HG02642 (cell line): ENCODE results near the gene AREG.

Experiments used
- ATAC-seq: cut with Tn5 transposase; IDR thresholded peaks from one replicate; pipeline ENCODE4 v1.9.1; 2021; ENCODE audit warnings: mild to moderate bottlenecking; ENCODE audit not compliant: unreplicated experiment, poor library complexity

AREG gene

DNA sequence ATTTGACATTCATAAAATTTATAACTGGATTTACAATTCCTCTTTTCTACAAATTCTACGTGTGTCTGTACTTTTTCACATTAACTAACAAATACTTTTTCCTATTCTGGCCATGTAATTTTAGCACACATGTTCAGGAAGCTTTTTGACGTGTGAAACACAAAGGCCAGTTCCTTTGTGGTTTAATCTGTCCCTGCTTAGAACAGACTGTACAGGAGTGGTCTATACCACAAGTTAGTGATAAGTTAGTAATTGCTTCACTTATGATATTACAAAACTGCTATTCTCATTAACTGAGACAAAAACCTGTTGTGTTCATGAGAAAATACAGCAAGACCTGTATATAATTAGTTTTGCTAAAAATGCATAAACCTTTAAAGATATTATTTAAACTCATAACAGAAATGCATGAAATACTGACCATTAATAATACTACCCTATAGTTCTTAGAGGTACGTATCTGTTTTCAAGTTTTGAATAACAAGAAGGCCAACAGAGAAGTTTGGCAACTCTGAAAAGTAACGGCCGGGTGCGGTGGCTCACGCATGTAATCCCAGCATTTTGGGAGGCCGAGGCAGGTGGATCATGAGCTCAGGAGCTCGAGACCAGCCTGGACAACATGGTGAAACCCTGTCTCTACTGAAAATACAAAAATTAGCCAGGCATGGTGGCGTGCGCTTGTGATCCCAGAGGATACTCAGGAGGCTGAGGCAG lies 13.7 kb upstream of the AREG start:
- peak; percentile 80 for ATAC-seq

DNA sequence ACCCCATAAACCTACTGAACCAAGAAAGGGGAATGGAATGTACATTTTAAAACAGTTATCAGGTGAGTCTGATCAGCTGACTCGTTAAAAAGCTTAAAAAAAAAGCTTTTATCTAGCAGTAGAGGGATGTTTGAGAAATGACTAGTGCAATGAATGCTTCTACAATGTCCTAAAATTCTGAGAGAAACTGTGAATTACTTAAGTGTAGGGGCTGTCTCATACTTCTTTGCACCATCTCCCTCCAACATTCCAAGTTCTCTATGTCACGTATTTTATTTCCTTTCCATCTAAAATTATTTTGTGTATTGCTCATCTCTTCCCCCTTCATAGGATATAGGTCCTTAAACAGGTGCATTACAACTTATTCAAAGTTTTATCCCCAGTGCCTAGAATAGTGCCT lies 11.9 kb upstream of the AREG start:
- no peak for ATAC-seq

DNA sequence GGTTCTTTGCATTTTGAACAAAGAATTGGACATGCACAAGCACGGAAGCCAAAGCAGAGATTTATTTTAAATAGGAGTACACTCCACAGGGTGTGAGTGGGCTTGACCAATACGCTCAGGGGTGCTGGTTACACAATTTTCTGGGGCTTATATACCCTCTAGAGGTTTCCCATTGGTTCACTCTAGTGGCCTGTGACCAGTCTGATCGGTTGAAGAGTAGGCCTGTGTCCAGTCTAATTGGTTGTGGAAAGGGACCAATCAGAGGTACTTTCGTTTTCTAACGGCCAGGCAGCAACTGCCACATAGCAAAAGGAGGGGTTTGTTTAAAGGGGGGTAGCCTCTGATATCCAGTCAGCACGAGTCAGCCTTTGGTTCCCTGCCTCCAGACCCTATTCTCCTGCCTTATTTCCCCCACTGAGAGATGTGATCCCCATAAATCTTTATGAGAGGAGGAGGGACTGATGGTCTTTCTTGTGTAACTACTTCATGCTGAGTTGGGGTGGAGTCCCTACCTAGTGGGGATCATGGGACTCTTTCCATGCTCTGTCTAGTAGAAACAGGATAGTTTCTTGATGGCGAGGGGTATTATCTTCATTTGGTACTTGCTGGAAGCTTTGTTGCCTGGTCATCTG lies 11.3 kb upstream of the AREG start:
- ATAC-seq, result no peak

DNA sequence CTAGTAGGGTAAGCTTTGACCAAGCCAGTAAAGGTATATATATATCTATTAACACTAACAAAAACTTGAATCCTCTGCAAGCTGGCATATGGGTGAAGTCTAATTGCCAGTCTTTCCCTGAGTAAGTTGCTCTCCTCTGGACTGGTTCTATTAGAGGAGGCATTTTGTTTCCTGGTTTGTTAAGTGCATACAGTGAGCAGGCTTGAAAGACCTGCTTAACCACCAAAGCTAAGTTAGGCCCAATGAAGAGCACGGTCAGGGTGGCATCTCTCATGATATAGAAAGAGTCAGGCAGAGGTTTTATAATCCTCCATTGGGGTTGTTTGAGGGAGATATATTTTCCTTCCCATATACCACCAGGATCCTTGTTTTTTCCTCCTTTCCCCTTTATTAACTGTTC lies 9.6 kb upstream of the AREG start:
- ATAC-seq, result no peak

DNA sequence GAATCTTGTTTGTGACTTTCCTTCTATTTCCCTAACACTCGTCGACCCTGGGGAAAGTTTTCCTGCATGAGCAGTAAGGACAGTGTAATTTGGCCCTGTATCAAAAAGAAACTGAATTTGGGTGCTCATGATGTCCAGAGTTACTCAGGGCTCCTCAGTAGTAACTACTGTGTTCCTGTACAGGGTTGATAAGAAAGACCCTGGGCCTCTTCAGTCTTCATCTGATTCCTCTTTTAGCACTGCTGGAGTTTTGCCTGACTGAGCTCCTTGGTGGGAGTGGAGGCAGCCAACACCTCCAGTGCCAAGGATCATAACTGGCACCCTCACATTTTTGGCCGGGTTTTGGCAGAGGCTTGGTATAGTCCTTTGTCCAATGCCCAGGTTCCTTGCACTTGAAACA lies 7.1 kb upstream of the AREG start:
- no peak for ATAC-seq

DNA sequence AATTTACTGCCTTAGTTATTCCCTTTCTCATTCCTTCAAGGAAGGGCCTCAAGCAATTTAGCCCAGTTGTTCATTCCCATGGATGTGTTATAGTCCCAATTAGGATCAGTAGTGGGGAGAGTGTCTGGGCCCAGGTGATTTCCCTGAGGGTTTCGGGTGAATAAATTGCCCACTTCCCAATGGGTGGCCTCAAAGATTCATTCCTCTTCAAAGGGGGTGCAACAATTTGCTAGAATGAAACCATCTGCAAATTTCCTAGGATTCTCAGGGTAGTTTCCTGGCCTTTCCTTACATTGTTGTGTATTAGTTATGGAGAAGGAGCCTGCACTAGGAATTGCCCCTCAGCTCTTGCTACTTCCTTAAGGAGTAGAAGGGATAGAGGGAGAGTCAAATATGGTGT lies 6.3 kb upstream of the AREG start:
- no peak for ATAC-seq

DNA sequence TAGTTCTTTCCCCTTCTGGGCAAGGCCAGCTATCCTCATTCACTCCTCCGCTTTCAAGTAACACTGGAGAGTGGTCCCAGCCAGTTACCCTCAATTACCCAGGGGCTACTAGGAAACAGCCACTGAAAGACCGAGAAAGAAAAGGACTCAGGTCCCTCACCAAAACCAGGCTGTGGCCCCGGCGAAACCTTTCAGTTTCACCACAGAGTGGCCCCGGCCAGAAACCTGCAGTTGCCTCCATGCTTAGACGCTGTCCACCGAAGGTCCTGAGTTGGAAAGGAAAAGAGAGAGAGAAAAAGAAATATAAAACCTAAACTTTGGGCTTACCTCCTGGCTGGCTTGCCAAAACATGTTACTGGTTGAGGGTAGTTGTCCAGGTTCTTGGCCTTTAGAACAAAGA lies 5.0 kb upstream of the AREG start:
- no peak for ATAC-seq

DNA sequence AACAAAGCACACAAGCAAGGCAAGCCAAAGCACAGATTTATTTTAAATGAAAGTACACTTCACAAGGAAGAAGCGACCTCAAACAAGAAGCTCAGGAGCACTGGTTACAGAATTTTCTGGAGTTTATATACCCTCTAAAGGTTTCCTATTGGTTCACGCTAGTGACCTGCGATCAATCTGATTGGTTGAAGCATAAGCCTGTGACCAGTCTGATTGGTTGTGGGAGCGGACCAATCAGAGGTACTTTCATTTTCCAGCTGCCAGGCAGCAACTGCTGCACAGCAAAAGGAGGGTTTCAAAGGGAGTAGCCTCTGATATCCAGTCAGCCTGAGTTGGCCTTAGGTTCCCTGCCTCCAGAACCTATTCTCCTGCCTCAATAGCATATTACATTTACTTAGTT lies 4.6 kb upstream of the AREG start:
- ATAC-seq, result no peak

DNA sequence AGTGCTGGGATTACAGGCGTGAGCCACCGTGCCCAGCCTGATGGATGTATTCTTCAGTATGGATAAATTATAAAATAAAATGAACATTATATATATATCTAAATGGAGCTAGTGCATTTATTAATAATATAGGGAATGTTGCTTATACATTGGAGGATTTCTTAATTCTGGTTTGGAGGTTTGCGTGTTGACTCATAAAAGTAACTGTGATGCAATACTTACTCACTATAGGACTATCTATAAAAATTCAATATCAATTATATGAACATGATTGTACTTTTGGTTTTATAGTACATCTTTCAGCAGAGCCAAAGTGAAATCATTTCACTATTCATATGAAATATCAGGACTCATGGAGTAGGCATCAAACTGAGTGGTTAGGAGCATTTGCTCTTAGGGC lies 3.2 kb upstream of the AREG start:
- ATAC-seq, result no peak

DNA sequence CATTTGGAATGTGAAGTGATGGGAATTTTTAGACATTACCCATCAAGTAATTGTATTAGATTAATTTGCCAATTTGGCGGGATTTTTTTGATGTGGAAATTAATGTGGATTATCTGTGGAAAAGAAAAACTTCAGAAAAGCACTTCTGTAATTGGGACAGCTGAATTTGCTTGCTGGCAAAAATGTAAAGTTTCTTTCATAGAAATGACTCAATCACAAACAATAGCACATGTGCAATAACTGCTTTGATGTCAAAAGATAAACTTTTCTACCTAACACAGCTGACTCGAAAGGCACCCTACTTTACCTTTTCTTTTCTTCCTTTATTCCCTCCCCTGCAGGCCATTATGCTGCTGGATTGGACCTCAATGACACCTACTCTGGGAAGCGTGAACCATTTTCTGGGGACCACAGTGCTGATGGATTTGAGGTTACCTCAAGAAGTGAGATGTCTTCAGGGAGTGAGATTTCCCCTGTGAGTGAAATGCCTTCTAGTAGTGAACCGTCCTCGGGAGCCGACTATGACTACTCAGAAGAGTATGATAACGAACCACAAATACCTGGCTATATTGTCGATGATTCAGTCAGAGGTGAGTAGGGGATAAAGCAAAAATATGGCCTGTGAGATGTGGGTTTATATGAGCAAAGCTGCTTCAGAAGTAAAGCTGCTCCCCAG lies 1.4 kb downstream of the AREG start:
- no peak for ATAC-seq

DNA sequence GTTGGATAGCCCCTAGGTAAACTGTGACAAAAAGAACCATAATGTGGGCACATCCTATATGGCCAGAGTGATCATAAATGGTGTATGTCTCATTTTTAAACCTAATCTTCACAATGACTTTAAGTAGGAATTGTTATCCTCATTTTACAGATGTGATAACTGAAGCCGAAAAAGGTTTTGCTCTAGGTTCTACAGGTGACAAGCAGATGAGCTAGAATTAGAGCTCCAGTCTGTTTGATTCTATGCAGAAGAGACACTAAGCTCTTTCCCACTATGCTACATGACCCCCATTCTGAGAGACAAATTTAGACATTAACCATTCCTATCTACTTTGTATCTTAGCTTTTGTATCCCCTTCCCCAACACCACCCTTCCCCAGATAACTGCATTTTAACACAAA lies 2.0 kb downstream of the AREG start:
- no peak for ATAC-seq

DNA sequence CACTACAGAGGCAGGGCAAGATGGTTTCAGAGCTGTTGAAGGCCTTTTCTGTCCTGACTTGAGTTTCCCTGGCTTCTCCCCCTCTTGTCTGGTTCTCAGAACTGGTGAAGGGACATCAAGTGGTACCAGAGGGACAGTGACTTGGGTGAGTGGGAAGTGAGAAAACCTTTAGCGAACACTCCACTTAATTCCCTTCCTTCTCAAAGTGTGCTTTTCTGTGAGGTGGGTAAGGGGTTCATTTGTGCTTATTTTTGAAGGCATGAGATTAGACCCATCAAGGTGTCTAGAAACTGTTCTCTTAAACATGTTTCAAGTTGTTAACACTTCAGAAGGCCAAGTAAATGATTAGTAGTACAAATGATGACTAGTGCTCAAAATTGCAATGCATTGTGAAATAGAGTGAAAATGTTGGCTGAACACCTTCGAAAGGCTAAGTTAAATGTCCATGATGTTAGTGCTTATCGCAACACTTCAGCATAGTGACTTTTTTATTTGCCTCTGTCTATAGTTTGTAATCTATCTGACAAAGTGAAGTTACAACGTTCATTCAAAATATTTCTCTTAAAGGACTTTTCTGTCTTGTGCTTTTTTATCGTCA lies 2.8 kb downstream of the AREG start:
- no peak for ATAC-seq

DNA sequence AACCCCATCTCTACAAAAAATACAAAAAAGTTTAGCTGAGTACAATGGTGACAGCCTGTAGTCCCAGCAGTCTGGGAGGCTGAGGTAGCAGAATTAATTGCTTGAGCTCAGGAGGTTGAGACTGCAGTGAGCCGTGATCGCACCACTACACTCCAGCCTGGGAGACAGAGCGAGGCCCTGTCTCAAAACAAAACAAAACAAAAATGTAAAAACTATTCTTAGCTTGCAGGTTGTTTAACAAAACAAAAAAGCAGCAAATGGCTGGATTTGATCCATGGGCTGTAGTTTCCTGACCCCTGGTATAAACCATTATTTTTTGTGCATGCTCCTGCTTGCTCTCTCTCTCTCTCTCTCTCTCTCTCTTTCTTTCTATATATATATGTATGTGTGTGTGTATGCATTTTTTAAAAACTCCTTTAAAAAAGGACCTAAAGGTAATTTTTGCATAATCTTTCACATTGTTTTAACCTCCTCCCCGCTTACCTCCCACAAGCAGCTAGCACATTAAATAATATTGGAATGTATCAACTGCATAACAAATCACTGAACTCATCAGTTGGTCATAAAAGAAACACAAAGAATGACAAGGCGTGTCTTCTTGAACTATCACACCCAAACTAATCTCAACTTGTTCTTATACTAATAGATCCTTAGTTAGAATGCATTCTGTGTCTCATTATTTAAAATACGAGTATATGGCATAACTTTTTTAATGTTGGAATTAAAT lies 4.8 kb downstream of the AREG start:
- ATAC-seq, result no peak

DNA sequence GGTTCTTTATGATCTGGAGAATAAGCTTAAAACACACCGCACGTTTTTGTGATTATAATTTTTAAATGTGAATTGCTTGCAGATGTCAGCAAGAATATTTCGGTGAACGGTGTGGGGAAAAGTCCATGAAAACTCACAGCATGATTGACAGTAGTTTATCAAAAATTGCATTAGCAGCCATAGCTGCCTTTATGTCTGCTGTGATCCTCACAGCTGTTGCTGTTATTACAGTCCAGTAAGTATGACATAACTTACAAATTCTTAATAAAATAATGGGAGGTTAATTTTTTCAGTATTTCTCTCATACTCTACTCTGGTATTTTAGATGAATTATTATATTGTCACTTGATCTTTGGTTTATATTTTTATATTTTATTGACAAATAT lies 5.4 kb downstream of the AREG start:
- no peak for ATAC-seq

DNA sequence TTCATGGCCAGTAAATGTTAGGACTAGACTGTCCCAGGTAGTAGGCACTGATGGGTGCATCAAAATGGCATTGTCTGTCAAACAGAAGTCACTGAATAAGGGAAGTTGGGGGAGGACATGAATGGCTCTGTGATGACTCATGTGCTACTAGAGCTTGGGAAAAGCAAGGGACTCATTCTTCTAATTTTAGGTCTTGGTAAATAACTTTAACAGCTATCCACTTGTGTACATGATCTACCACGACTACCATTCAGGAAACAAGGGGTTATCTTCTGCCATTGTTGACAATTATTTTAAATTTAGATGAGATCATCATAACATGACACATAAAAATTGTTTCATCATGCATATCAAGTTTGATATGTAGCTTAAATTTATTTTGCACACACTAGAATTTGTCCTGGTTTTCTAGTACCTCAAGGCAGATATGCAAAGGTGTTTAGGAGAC lies 6.3 kb downstream of the AREG start:
- ATAC-seq, result no peak

DNA sequence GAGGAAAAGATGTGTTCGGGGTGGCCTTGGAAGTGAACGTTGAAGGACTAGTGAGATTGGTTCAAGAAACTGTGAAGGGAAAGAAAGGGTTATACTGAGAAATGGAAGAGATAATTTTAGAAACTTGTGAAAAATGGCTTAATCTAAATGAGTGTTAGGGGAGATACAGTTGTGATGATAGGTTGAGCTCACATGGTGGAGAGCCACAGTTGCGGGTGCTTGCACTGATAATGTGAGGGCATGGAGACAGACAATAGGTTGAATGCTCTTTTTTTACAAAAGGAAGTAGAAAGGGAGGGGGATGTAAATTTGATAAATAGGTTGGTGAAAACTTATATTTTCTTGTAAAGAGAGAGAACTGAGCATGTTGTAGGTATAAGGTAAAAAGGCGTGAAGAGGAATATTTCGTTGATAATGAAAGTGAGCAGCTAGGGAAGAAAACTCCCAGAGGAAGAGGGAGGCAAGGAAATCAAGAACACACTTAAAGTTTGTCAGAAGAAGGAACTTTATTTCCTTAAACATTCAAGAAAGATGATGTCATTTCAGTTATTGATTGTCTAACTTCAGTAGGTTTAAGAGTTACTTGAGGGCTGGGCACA lies 8.2 kb downstream of the AREG start:
- no peak for ATAC-seq

DNA sequence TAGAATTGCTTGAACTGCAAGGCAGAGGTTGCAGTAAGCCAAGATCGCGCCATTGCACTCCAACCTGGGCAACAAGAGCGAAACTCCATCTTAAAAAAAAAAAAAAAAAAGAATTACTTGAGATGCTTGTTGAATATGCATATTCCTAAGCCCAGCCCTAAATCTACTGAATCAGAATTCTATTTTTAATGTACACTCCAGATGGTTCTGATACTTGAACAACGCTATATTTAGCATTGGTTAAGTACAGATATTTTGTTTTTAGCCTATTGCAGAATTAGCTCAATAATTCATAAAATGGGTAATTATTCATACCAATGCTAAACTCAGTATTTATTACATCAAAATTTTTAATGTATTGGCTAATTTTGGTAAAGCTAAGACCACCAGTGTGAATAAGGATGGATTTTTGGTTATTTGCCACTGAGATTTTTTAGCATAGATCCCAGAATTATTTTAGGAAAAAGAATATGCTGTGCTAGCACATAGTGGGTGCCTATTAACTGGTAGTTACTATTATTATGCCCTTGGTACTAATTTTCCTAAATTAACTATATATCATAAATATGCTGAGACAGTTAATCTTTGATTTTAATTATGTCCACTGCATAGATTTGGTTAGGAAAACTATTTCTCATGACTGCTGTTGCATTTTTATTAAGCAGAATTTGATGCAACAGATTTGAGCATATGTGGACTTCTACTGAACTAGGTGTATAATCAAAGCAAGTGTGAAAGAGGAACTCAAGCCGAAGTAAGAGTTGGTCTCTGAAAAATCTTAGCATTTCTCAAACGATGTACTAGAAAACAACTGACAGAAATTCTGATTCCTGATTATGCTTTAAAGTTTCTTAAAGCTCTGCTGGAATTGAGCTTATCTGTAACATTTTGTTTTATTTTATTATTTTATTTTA lies 9.2 kb downstream of the AREG start:
- ATAC-seq, result no peak

DNA sequence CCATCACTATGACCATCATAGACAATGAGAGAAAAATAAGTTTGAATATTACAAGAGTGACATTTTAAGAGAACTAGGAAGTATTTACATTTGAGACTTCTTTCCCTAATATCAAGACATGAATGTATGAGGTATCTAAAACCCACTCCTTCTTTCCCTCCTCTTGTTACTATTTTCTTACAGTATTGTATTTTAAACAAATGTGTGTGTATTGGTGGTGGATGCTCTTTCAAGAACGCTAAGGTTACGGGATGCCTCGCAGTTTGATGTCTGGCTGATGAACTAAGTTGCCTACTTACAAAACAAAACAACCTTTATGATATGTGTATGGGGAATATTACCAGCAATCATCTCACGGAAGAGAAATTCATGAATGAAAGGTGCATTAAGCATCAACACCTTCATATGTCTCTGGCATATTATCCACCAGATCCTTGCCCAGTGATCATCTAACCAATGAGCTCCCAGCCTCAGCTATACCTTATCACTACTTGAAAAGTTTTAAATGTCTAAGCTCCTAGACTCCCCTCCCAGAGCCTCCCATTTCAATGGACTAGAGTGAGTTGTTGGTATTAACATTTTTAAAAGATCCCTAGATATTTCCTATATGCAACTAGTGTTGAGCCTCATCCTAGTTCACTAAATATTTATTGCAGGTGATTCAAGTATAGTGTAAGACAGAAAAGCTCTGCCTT lies 10.6 kb downstream of the AREG start:
- no peak for ATAC-seq
